GM15510 (cell line): ENCODE results near the gene ZNF205.

Experiments used
- POLR2A ChIP-seq: IDR thresholded peaks from 3 replicates; pipeline ENCODE4 v1.6.1; 2011; ENCODE audit warnings: borderline replicate concordance; ENCODE audit not compliant: insufficient read length; ENCODE audit errors: extremely low read depth

Gene ZNF205

DNA sequence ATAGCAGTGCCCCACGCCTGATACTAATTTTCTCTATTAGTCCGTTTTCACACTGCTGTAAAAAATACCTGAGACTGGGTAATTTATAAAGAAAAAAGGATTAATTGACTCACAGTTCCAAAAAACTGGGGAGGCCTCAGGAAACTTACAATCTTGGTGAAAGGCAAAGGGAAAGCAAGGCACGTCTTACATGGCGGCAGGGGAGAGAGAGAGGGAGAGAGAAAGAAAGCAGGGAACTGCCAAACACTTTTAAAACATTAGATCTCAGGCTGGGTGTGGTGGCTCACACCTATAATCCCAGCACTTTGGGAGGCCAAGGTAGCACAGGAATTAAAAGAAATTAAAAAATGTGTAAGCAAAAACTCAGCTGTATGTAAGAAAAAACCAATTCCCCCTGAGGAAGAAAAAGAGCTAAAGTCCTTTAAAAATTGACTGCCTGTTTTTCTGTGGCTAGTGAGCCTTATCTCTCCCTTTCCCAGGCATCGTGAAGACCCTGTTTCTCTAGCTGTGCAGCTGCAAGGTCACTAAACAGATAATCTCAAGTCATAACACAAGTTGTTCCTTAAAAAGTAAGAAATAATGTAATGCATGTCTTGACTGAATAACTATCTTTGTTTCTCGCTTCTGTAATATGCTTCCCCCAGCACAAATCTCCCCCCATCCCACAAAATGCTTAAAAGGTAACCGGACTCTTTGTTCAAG is 27.3 kb upstream of the ZNF205 start:
- no peak for TF ChIP-seq POLR2A

- TF ChIP-seq POLR2A = no peak
Measured at GRCh38 chr16:3085868-3086595, 26.4 kb upstream of the ZNF205 start.

- TF ChIP-seq POLR2A = no peak
Measured at GRCh38 chr16:3086596-3087242, 25.7 kb upstream of the ZNF205 start.

DNA sequence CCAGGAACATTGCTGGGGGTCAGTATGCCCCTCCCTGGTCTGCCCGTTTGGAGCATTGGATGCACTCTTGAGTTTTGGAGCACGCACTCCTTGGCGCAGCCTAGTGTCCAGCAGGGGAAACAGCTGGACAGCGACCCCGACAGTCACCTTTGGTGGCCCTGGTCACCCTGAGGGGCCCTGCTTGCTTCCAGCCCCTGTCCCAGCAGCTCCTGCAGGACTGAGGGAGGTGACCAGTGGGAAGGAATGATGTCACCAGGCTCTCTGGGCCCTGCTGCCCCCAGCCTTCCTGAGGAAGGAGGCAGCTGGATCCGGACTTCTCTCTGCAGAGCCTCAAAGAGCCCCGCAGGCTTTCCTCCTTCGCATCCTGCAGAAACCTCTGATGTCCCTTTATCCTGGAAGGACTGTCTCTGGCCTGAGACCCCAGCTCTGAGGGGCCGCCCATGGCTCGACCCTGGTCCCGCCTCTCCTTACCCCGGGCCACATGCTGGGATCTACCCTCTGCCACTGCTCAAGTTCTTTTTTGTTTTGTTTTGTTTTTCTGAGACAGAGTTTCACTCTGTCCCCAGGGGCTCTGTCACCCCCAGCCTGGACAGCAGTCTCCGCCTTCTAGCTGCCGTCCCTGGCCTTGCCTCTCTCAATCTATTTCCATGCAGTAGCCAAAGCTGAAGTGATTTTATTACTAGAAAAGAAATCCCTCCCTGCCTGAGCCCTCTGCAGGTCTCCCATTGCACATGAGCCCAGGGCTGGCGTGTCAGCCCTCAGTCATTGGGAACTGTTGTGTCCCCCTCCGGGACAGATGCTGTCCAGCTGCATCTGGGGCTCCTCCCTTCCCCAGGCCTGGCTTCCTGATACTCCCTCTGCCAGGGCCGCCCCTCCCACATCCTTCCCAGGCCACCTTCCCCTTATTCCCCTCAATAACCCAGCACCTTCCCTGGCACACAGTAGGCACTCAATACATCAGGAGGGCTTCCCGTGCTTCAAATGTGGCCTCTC is 24.8 kb upstream of the ZNF205 start:
- no peak for TF ChIP-seq POLR2A

DNA sequence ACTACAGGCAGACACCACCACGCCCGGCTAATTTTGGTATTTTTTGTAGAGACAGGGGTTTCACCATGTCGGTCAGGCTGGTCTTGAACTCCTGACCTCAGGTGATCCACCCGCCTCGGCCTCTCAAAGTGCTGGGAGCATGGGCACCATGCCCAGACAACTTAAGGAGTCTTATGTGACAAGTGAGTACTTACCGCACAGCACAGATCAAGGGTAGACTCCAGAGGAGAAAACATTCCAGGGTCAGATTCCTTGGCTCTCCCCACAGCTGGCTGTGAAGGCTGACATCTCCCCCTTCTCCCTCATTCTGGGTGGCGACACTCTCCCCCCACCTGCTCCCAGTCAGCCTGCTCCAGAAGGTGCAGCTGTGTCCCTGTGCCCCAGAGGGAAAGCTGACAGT is 23.9 kb upstream of the ZNF205 start:
- no peak for TF ChIP-seq POLR2A

- TF ChIP-seq POLR2A = no peak
Measured at GRCh38 chr16:3088925-3089716, 23.3 kb upstream of the ZNF205 start.

DNA sequence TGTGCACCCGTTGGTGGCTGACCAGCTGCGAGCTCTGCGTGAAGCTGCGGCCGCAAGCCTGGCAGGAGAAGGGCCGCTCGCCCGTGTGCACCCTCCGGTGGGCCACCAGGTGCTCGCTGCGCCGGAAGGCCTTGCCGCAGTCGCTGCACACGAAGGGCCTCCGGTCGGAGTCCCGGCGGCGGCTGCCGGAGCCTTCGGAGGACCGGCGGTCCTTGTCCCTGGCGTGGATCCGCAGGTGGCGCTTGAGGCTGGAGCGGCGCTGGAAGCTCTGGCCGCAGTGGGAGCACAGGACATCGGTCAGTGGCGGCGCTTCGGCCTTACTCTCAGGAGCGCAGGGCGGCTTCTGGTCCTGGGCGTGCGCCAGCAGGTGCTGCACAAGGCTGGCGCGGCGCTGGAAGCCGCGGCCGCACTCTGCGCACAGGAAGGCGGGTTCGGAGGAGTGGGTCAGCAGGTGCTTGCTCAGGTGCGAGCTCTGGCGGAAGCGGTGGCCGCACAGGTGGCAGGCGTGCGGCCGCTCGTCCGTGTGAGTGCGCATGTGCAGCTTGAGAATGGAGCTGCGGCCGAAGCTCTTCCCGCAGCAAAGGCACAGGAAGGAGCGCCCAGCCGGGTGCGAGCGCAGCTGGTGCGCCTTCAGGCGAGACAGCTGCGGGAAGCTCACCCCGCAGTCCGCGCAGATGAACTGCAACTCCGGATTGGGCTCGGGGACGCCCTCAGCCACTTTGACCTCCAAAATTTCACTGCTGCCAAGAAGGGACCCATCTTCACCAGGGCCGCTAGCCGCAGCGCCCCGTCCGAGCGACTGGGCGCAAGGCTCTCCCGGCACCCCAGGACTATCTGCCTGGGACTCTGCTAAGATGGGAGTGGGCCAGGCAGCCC is 22.4 kb upstream of the ZNF205 start:
- TF ChIP-seq POLR2A = no peak

- TF ChIP-seq POLR2A = no peak
Measured at GRCh38 chr16:3091551-3091950, 20.8 kb upstream of the ZNF205 start.

- no peak for TF ChIP-seq POLR2A
Measured at GRCh38 chr16:3092501-3092941, 19.9 kb upstream of the ZNF205 start.

DNA sequence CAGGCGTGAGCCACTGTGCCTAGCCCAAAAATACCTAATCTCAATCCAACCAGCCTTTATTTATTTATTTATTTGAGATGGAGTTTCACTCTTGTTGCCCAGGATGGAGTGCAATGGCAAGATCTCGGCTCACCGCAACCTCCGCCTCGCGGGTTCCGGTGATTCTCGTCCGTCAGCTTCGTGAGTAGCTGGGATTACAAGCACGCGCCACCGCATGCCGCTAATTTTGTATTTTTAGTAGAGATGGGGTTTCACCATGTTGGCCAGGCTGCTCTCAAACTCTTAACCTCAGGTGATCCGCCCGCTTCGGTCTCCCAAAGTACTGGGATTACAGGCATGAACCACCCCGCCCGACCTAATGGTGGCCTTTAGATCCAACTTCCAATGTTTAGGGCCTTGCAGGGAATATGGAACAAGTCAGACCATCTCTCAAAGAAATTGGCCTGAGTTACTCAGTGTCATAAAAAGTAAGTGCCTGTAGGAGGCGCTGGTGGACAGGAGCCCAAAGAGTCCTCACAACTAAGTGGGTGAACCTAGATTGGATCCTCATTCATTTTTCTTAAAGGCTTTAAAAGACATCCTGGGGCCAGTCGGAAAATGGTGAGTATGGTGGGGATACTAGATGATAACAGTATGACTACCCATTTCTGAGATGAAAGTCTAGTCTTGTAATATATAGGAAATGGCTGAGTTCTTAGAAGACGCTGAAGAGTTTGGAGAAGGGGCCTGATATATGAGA is 17.9 kb upstream of the ZNF205 start:
- TF ChIP-seq POLR2A = no peak

GRCh38 chr16:3095869-3096268 is 16.5 kb upstream of the ZNF205 start:
- no peak for TF ChIP-seq POLR2A

DNA sequence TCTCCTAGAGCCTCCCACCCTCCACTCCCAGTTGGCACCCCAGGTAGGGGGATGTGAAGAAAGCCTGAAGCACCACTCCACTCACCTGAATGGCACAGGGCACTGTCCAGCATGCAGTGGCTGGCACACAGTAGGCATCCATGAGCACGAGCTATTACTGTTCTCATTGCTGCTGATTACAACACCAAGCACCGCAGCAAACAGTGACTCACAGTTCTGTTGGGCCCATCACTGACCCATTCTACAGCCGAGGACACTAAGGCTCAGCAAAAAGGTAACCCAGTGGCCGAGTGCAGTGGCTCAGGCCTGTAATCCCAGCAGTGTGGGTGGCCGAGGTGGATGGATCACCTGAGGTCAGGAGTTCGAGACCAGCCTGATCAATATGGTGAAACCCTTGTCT is 16.0 kb upstream of the ZNF205 start:
- TF ChIP-seq POLR2A = no peak

DNA sequence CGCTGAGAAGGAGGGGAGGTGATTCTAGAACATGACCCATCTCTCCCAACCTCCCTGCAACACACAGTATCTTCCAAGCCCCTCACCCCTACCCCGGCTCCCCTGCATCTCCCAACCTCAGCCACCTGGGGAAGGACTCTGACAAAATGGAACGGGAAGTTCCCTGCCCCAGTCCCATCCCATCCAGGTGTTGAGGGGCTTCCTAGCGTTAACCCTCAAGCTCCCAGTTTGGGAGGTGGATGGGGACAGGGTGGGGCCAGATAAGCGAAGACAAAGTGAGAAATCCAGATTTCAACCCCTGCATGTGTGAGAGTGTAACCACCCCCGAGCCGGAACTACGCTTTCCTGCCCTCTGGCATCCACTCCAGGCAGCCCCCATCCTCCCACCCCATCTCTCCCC is 15.1 kb upstream of the ZNF205 start:
- TF ChIP-seq POLR2A = no peak
